ENCODE results near the gene DGKH. TPM values are rescaled to one million over a fixed set of nuclear protein-coding genes. Genes with fewer than 3 reads are reported as not detected.
"Not testable (repeated sequence)": the region's sequence is repeated elsewhere in the genome, so short reads cannot be mapped to it uniquely, and the experiment has no call there.

The DGKH gene
- total RNA-seq, 1 experiment from 2014 or later: 22.8 TPM

GRCh38 chr13:42094516-42095040 lies 46.1 kb downstream of the DGKH start:
- in situ Hi-C loops (cut with HindIII; ENCODE audit: low pct_unique_long_range_greater_than_20kb, low sequenced_read_pairs): no loop called here
- Histone ChIP-seq H3K36me3 (ENCODE audit: control insufficient read depth, insufficient read depth, low read length) (no peaks in the 10 kb centered on the region), H3K27ac (ENCODE audit: low read length) (no peak overlapping the region), H3K27me3 (ENCODE audit: control insufficient read depth, insufficient read depth, low read length) (no peaks in the 10 kb centered on the region), H3K9me3 (ENCODE audit: control insufficient read depth, insufficient read depth, low read depth, low read length) (no peaks in the 10 kb centered on the region), H3K4me1 (ENCODE audit: control insufficient read depth, insufficient read depth, low read length) (no peaks in the 10 kb centered on the region), H3K4me3 (ENCODE audit: low read depth in 2 of 2, low read length in 2 of 2) (no peak overlapping the region)
- CTCF ChIA-PET: no interaction called here
- TF ChIP-seq CTCF (IDR thresholded peaks at IDR 0.05) (no peak), POLR2AphosphoS5 (IDR thresholded peaks at IDR 0.05; ENCODE audit: low read depth, low read length) (no peak), REST (IDR thresholded peaks at IDR 0.05; ENCODE audit: insufficient read depth in 1 of 2, low read depth in 2 of 2, low read length in 1 of 2) (no peak), TCF7L2 (IDR thresholded peaks at IDR 0.05; ENCODE audit: low read depth, low read length) (no peak), SIN3A (IDR thresholded peaks at IDR 0.05; ENCODE audit: borderline replicate concordance, insufficient read depth, low read depth, low read length) (no peak)
- ATAC-seq (no peak), DNase-seq (ENCODE audit: low read depth, low spot score) (no peak)
- BruUV-seq (replicated peaks): no TSS peak
- intact Hi-C loops (cut with micrococcal nuclease; ENCODE audit: unreplicated experiment): no loop called here
- POLR2A ChIA-PET: no interaction called here

GRCh38 chr13:42096222-42096621 lies 47.8 kb downstream of the DGKH start:
- H3K36me3 ChIP-seq (ENCODE audit: control insufficient read depth, insufficient read depth, low read length); ATAC-seq; H3K4me3 ChIP-seq (ENCODE audit: low read depth in 2 of 2, low read length in 2 of 2); CTCF ChIA-PET; DNase-seq (ENCODE audit: low read depth, low spot score); intact Hi-C loops (cut with micrococcal nuclease; ENCODE audit: unreplicated experiment); BruUV-seq (replicated peaks); H3K4me1 ChIP-seq (ENCODE audit: control insufficient read depth, insufficient read depth, low read length); H3K27ac ChIP-seq (ENCODE audit: low read length); in situ Hi-C loops (cut with HindIII; ENCODE audit: low pct_unique_long_range_greater_than_20kb, low sequenced_read_pairs); H3K9me3 ChIP-seq (ENCODE audit: control insufficient read depth, insufficient read depth, low read depth, low read length); H3K27me3 ChIP-seq (ENCODE audit: control insufficient read depth, insufficient read depth, low read length): not testable (repeated sequence)
- POLR2A ChIA-PET: interaction anchor here (0.6 kb wide), 1 partner anchor 553 kb away, joined by 3 read pairs; no protein-coding TSS in a partner anchor

GRCh38 chr13:42099962-42100675 lies 51.7 kb downstream of the DGKH start:
- in situ Hi-C loops (cut with HindIII; ENCODE audit: low pct_unique_long_range_greater_than_20kb, low sequenced_read_pairs): no loop called here
- Histone ChIP-seq H3K4me3 (ENCODE audit: low read depth in 2 of 2, low read length in 2 of 2) (no peak overlapping the region), H3K36me3 (ENCODE audit: control insufficient read depth, insufficient read depth, low read length) (no peaks in the 10 kb centered on the region), H3K4me1 (ENCODE audit: control insufficient read depth, insufficient read depth, low read length) (no peaks in the 10 kb centered on the region), H3K9me3 (ENCODE audit: control insufficient read depth, insufficient read depth, low read depth, low read length) (no peaks in the 10 kb centered on the region), H3K27me3 (ENCODE audit: control insufficient read depth, insufficient read depth, low read length) (no peaks in the 10 kb centered on the region), H3K27ac (ENCODE audit: low read length) (no peak overlapping the region)
- CTCF ChIA-PET: no interaction called here
- intact Hi-C loops (cut with micrococcal nuclease; ENCODE audit: unreplicated experiment): no loop called here
- POLR2A ChIA-PET: no interaction called here
- DNase-seq (ENCODE audit: low read depth, low spot score) (no peak), ATAC-seq (no peak)
- no peak for TF ChIP-seq POLR2AphosphoS5 (IDR thresholded peaks at IDR 0.05; ENCODE audit: low read depth, low read length)
- no peak for TF ChIP-seq SIN3A (IDR thresholded peaks at IDR 0.05; ENCODE audit: borderline replicate concordance, insufficient read depth, low read depth, low read length)
- TF ChIP-seq TCF7L2 (IDR thresholded peaks at IDR 0.05; ENCODE audit: low read depth, low read length): no peak
- no TSS peak for BruUV-seq (replicated peaks)
